Measurements from ENCODE around the gene BTBD16. TPM values are rescaled to one million over a fixed set of nuclear protein-coding genes. Genes with fewer than 3 reads are reported as not detected.

The BTBD16 gene
- total RNA-seq, 5 donors from 2014 or later (not counting 1 experiment from before 2014, with no cell fraction given) = not detected

DNA sequence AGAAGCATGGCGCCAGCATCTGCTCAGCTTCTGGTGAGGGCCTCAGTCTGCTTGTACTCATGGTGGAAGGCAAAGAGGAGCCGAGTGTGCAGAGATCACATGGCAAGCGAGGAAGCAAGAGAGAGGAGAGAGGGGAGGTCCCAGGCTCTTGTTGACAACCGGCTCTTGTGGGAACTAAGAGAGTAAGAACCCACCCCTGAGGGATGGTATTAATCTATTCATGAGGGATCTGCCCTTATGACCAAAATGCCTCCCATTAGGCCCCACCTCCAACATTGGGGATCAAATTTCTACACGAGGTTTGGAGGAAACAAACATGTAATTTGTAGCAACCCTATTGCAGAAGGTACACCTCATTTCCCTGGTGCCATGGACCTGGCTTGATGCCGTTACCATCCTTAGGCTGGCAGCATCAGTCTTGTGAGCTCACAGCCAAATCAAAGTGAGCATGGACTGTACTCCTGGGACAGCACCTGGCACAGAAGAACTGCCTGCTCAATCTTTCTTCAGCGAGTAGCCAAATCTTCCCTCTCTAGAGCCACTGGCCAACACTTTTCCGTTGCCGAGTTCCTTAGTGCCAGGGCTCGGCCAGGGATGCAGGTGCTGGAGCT is 6.5 kb downstream of the BTBD16 start:
- no peaks in the 10 kb centered on the region for H3K9me3 Mint-ChIP-seq
- H3K27me3 ChIP-seq (replicated peaks in 1 of 2; ENCODE audit: control insufficient read depth in 2 of 2, extremely low read depth in 1 of 2, insufficient read depth in 2 of 2, low read length in 1 of 2) = peaks cover 0 to 21% of the 10 kb centered on the region in 2 experiments
- WGBS (ENCODE audit: insufficient coverage) = 89% methylated on average over 6 of the region's 10 CpGs
- H3K9me3 ChIP-seq = no peaks in the 10 kb centered on the region
- H3K36me3 ChIP-seq (ENCODE audit: control insufficient read depth in 2 of 2, extremely low read depth in 1 of 2, insufficient read depth in 1 of 2, low read length in 1 of 2) = no peaks in the 10 kb centered on the region
- no peak for ATAC-seq (replicated peaks in 1 of 4)
- H3K27ac ChIP-seq (ENCODE audit: low read length) = no peak overlapping the region
- peaks cover 0 to 6% (median 1%) of the 10 kb centered on the region in 3 donors for H3K4me1 Mint-ChIP-seq
- peaks cover 20 to 34% of the 10 kb centered on the region in 2 donors for H3K27me3 Mint-ChIP-seq
- CTCF ChIA-PET = no interaction called here
- no peaks in the 10 kb centered on the region for H3K36me3 Mint-ChIP-seq
- POLR2A ChIA-PET = no interaction called here
- H3K4me3 ChIP-seq (ENCODE audit: control insufficient read depth in 1 of 2, extremely low read depth in 1 of 2, low read length in 1 of 2) = no peak overlapping the region
- no peak overlapping the region for H3K27ac Mint-ChIP-seq
- no peak for DNase-seq
- H3K4me1 ChIP-seq (ENCODE audit: control insufficient read depth in 1 of 2, extremely low read depth in 1 of 2, insufficient read depth in 2 of 2, low read length in 2 of 2) = no peaks in the 10 kb centered on the region
- H3K4me3 Mint-ChIP-seq = no peak overlapping the region

GRCh38 chr10:122279725-122280141 is 8.6 kb downstream of the BTBD16 start:
- no peak for ATAC-seq (replicated peaks in 1 of 4)
- H3K9me3 ChIP-seq = no peaks in the 10 kb centered on the region
- H3K4me1 Mint-ChIP-seq = peaks cover 0 to 6% (median 1%) of the 10 kb centered on the region in 3 donors
- no peak overlapping the region for H3K27ac ChIP-seq (ENCODE audit: low read length)
- H3K4me3 Mint-ChIP-seq = no peak overlapping the region
- H3K27me3 ChIP-seq (replicated peaks in 1 of 2; ENCODE audit: control insufficient read depth in 2 of 2, extremely low read depth in 1 of 2, insufficient read depth in 2 of 2, low read length in 1 of 2) = peaks cover 0 to 21% of the 10 kb centered on the region in 2 experiments
- H3K4me3 ChIP-seq (ENCODE audit: control insufficient read depth in 1 of 2, extremely low read depth in 1 of 2, low read length in 1 of 2) = no peak overlapping the region
- peaks cover 25 to 37% of the 10 kb centered on the region in 2 donors for H3K27me3 Mint-ChIP-seq
- no peaks in the 10 kb centered on the region for H3K9me3 Mint-ChIP-seq
- WGBS (ENCODE audit: insufficient coverage) = 27% methylated on average over 9 of the region's 9 CpGs
- H3K27ac Mint-ChIP-seq = no peak overlapping the region
- H3K36me3 ChIP-seq (ENCODE audit: control insufficient read depth in 2 of 2, extremely low read depth in 1 of 2, insufficient read depth in 1 of 2, low read length in 1 of 2) = no peaks in the 10 kb centered on the region
- peak in 1 of 35 experiments; percentile 15 for DNase-seq
- H3K36me3 Mint-ChIP-seq = no peaks in the 10 kb centered on the region
- no peaks in the 10 kb centered on the region for H3K4me1 ChIP-seq (ENCODE audit: control insufficient read depth in 1 of 2, extremely low read depth in 1 of 2, insufficient read depth in 2 of 2, low read length in 2 of 2)
- CTCF ChIA-PET = interaction anchor here in 1 of 2 donors (1.1 kb wide), 1 partner anchor 11 kb away, joined by 3 read pairs; no protein-coding TSS in a partner anchor
- POLR2A ChIA-PET = no interaction called here

GRCh38 chr10:122280156-122280555 is 9.1 kb downstream of the BTBD16 start:
- Mint-ChIP-seq H3K4me3 (no peak overlapping the region), H3K4me1 (peaks cover 0 to 6% (median 1%) of the 10 kb centered on the region in 3 donors), H3K27me3 (peaks cover 25 to 37% of the 10 kb centered on the region in 2 donors), H3K27ac (no peak overlapping the region), H3K36me3 (no peaks in the 10 kb centered on the region), H3K9me3 (no peaks in the 10 kb centered on the region)
- POLR2A ChIA-PET = no interaction called here
- Histone ChIP-seq H3K36me3 (ENCODE audit: control insufficient read depth in 2 of 2, extremely low read depth in 1 of 2, insufficient read depth in 1 of 2, low read length in 1 of 2) (no peaks in the 10 kb centered on the region), H3K4me1 (ENCODE audit: control insufficient read depth in 1 of 2, extremely low read depth in 1 of 2, insufficient read depth in 2 of 2, low read length in 2 of 2) (no peaks in the 10 kb centered on the region), H3K27me3 (replicated peaks in 1 of 2; ENCODE audit: control insufficient read depth in 2 of 2, extremely low read depth in 1 of 2, insufficient read depth in 2 of 2, low read length in 1 of 2) (peaks cover 0 to 21% of the 10 kb centered on the region in 2 experiments), H3K4me3 (ENCODE audit: control insufficient read depth in 1 of 2, extremely low read depth in 1 of 2, low read length in 1 of 2) (no peak overlapping the region), H3K27ac (ENCODE audit: low read length) (no peak overlapping the region), H3K9me3 (no peaks in the 10 kb centered on the region)
- CTCF ChIA-PET = interaction anchor here in 1 of 2 donors (1.1 kb wide), 1 partner anchor 12 kb away, joined by 3 read pairs; no protein-coding TSS in a partner anchor
- DNase-seq (no peak), ATAC-seq (replicated peaks in 1 of 4) (no peak)
- WGBS (ENCODE audit: insufficient coverage) = 75% methylated on average over 5 of the region's 7 CpGs

DNA sequence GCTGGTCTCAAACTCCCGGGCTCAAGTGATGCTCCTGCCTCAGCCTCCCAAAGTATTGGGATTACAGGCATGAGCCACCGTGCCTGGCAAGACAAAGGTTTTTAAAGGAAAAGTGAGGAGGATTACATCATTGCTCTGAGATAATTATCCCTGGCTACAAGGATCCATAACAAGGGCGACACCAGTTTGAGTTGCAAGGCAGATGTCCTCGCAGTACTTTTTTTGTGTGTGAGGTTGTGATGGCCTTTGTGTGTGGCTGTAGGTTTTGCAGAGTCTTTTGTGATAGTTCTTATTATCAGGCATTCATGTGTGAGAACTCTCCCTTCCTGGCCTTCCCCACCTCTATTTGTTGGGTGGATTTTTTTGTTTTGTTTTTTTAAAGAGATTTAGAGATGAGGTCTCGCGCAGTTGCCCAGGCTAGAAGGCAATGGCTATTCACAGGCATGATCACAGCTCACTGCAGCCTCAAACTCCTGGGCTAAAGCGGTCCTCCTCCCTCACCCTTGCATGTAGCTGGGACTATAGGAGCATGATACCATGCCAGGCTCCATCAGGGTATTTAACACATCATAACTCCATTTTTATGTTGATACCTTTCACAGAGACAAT is 10.0 kb downstream of the BTBD16 start:
- H3K4me3 ChIP-seq (ENCODE audit: control insufficient read depth in 1 of 2, extremely low read depth in 1 of 2, low read length in 1 of 2) = no peak overlapping the region
- H3K4me1 ChIP-seq (ENCODE audit: control insufficient read depth in 1 of 2, extremely low read depth in 1 of 2, insufficient read depth in 2 of 2, low read length in 2 of 2) = no peaks in the 10 kb centered on the region
- Mint-ChIP-seq H3K4me3 (no peak overlapping the region), H3K4me1 (peaks cover 0 to 6% (median 1%) of the 10 kb centered on the region in 3 donors), H3K27me3 (peaks cover 25 to 38% of the 10 kb centered on the region in 2 donors), H3K36me3 (no peaks in the 10 kb centered on the region), H3K27ac (no peak overlapping the region), H3K9me3 (no peaks in the 10 kb centered on the region)
- no peak for DNase-seq
- ATAC-seq (replicated peaks in 1 of 4) = no peak
- no peak overlapping the region for H3K27ac ChIP-seq (ENCODE audit: low read length)
- H3K9me3 ChIP-seq = no peaks in the 10 kb centered on the region
- 89% methylated on average over 5 of the region's 7 CpGs for WGBS (ENCODE audit: insufficient coverage)
- no peaks in the 10 kb centered on the region for H3K36me3 ChIP-seq (ENCODE audit: control insufficient read depth in 2 of 2, extremely low read depth in 1 of 2, insufficient read depth in 1 of 2, low read length in 1 of 2)
- ChIA-PET POLR2A (no interaction called here), CTCF (no interaction called here)
- peaks cover 0 to 24% of the 10 kb centered on the region in 2 experiments for H3K27me3 ChIP-seq (replicated peaks in 1 of 2; ENCODE audit: control insufficient read depth in 2 of 2, extremely low read depth in 1 of 2, insufficient read depth in 2 of 2, low read length in 1 of 2)

DNA sequence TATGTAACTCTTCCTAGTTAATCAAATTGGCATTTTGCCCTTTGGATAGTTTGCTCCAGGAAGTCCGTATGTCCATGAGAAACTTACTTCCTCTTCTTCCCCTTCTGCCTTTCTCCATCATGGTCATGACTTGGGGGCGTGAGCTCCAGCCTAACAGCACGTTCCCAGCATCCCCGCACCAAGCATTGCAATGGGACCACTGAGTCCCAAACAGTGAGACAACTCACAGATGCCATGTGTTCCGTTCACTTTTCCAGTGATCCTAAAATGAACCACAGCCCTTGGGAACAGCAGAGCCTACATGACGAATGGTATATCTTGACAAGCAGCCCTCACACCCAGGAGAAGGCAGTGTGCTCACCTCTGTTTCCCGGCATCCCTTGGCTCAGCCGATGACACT is 10.7 kb downstream of the BTBD16 start:
- WGBS (ENCODE audit: insufficient coverage) = 85% methylated on average over 5 of the region's 8 CpGs
- ChIA-PET CTCF (no interaction called here), POLR2A (no interaction called here)
- H3K27me3 Mint-ChIP-seq = peaks cover 27 to 42% of the 10 kb centered on the region in 2 donors
- Histone ChIP-seq H3K27me3 (replicated peaks in 1 of 2; ENCODE audit: control insufficient read depth in 2 of 2, extremely low read depth in 1 of 2, insufficient read depth in 2 of 2, low read length in 1 of 2) (peaks cover 0 to 23% of the 10 kb centered on the region in 2 experiments), H3K9me3 (no peaks in the 10 kb centered on the region), H3K4me1 (ENCODE audit: control insufficient read depth in 1 of 2, extremely low read depth in 1 of 2, insufficient read depth in 2 of 2, low read length in 2 of 2) (no peaks in the 10 kb centered on the region), H3K4me3 (ENCODE audit: control insufficient read depth in 1 of 2, extremely low read depth in 1 of 2, low read length in 1 of 2) (no peak overlapping the region), H3K36me3 (ENCODE audit: control insufficient read depth in 2 of 2, extremely low read depth in 1 of 2, insufficient read depth in 1 of 2, low read length in 1 of 2) (no peaks in the 10 kb centered on the region), H3K27ac (ENCODE audit: low read length) (no peak overlapping the region)
- ATAC-seq (replicated peaks in 1 of 4) (no peak), DNase-seq (no peak)
- H3K36me3 Mint-ChIP-seq = no peaks in the 10 kb centered on the region
- no peak overlapping the region for H3K4me3 Mint-ChIP-seq
- H3K27ac Mint-ChIP-seq = no peak overlapping the region
- peaks cover 0 to 6% (median 1%) of the 10 kb centered on the region in 3 donors for H3K4me1 Mint-ChIP-seq
- H3K9me3 Mint-ChIP-seq = no peaks in the 10 kb centered on the region

GRCh38 chr10:122282253-122282671 is 11.2 kb downstream of the BTBD16 start:
- WGBS (ENCODE audit: insufficient coverage) = 72% methylated on average over 7 of the region's 9 CpGs

More at GRCh38 chr10:122282253-122282671, 11.2 kb downstream of the BTBD16 start:
- peaks cover 27 to 47% of the 10 kb centered on the region in 2 donors for H3K27me3 Mint-ChIP-seq
- DNase-seq (no peak), ATAC-seq (replicated peaks in 1 of 4) (no peak)
- Histone ChIP-seq H3K36me3 (ENCODE audit: control insufficient read depth in 2 of 2, extremely low read depth in 1 of 2, insufficient read depth in 1 of 2, low read length in 1 of 2) (no peaks in the 10 kb centered on the region), H3K4me3 (ENCODE audit: control insufficient read depth in 1 of 2, extremely low read depth in 1 of 2, low read length in 1 of 2) (no peak overlapping the region), H3K9me3 (no peaks in the 10 kb centered on the region), H3K4me1 (ENCODE audit: control insufficient read depth in 1 of 2, extremely low read depth in 1 of 2, insufficient read depth in 2 of 2, low read length in 2 of 2) (no peaks in the 10 kb centered on the region), H3K27me3 (replicated peaks in 1 of 2; ENCODE audit: control insufficient read depth in 2 of 2, extremely low read depth in 1 of 2, insufficient read depth in 2 of 2, low read length in 1 of 2) (peaks cover 0 to 25% of the 10 kb centered on the region in 2 experiments), H3K27ac (ENCODE audit: low read length) (no peak overlapping the region)
- POLR2A ChIA-PET = no interaction called here
- CTCF ChIA-PET = no interaction called here
- no peak overlapping the region for H3K4me3 Mint-ChIP-seq
- H3K9me3 Mint-ChIP-seq = no peaks in the 10 kb centered on the region
- H3K4me1 Mint-ChIP-seq = peaks cover 0 to 6% (median 1%) of the 10 kb centered on the region in 3 donors
- no peak overlapping the region for H3K27ac Mint-ChIP-seq
- no peaks in the 10 kb centered on the region for H3K36me3 Mint-ChIP-seq

All from T-cell (primary cell).